ENCODE results near the gene ZNF777.
A peak's percentile ranks its signal among the peaks of the same experiment; 100 is the strongest.
"Not testable (repeated sequence)": the region's sequence is repeated elsewhere in the genome, so short reads cannot be mapped to it uniquely, and the experiment has no call there.

ZNF777 gene

GRCh38 chr7:149460493-149461277 lies at the start of gene ZNF777:
ZNF777 (minus strand) TSS chr7:149461062; CDS start chr7:149456022, 5,040 bp downstream.
- DNase-seq: peak; percentile 75

- DNase-seq: no peak
These were observed 49.4 kb upstream of the ZNF777 start for GRCh38 chr7:149510248-149510647.

- no peak for DNase-seq
These were observed 48.9 kb upstream of the ZNF777 start for GRCh38 chr7:149509774-149510173.

GRCh38 chr7:149505551-149505950 lies 44.7 kb upstream of the ZNF777 start:
- no peak for DNase-seq

GRCh38 chr7:149501651-149502050 lies 40.8 kb upstream of the ZNF777 start:
- DNase-seq: no peak

GRCh38 chr7:149500910-149501309 lies 40.0 kb upstream of the ZNF777 start:
- DNase-seq: no peak

GRCh38 chr7:149500201-149500600 lies 39.3 kb upstream of the ZNF777 start:
- DNase-seq: no peak

- DNase-seq: no peak
These were observed 37.9 kb upstream of the ZNF777 start for GRCh38 chr7:149498811-149499210.

- peak; percentile 72 for DNase-seq
These were observed 36.8 kb upstream of the ZNF777 start, which contains the start of gene ZNF746 for GRCh38 chr7:149497467-149498261. ZNF746 (minus strand) TSS chr7:149497809; CDS start chr7:149497536, 273 bp downstream.

- DNase-seq: peak; percentile 40
These were observed 36.0 kb upstream of the ZNF777 start for GRCh38 chr7:149496642-149497391.

- no peak for DNase-seq
These were observed 35.2 kb upstream of the ZNF777 start for GRCh38 chr7:149495785-149496641.

GRCh38 chr7:149494738-149495368 lies 34.0 kb upstream of the ZNF777 start:
- no peak for DNase-seq

GRCh38 chr7:149493975-149494374 lies 33.1 kb upstream of the ZNF777 start:
- DNase-seq: not testable (repeated sequence)

GRCh38 chr7:149493366-149493765 lies 32.5 kb upstream of the ZNF777 start:
- no peak for DNase-seq

- DNase-seq: no peak
These were observed 29.4 kb upstream of the ZNF777 start for GRCh38 chr7:149490083-149490760.

GRCh38 chr7:149489391-149490024 lies 28.6 kb upstream of the ZNF777 start:
- DNase-seq: no peak

- DNase-seq: no peak
These were observed 18.7 kb upstream of the ZNF777 start for GRCh38 chr7:149479568-149479967.

GRCh38 chr7:149478754-149479153 lies 17.9 kb upstream of the ZNF777 start:
- no peak for DNase-seq

GRCh38 chr7:149477494-149478443 lies 16.9 kb upstream of the ZNF777 start:
- DNase-seq: no peak
